GM23338 (cell line): Measurements from ENCODE around the gene SRXN1. TPM values are rescaled to one million over a fixed set of nuclear protein-coding genes. Genes with fewer than 3 reads are reported as not detected.
A peak's percentile ranks its signal among the peaks of the same experiment; 100 is the strongest.

ENCODE experiments used
- ATAC-seq: fragments of 200-7000 bp; cut with Tn5 transposase; 3 replicates; pipeline ENCODE4 v1.9.1; 2020
- DNase-seq: peaks from one replicate; pipeline ENCODE4 v3.0.0-alpha.2; 2015; ENCODE audit warnings: low spot score
- H2AFZ ChIP-seq: fragments of 200-600 bp; sonication (generic); 2 replicates; pipeline ENCODE4 v1.8.0; 2016; ENCODE audit warnings: antibody characterized with exemption, mild to moderate bottlenecking, moderate library complexity
- H3F3A ChIP-seq: fragments of 200-600 bp; sonication (generic); replicated peaks from 2 replicates; pipeline ENCODE4 v1.8.0; 2017; ENCODE audit warnings: antibody characterized with exemption, mixed run types, low read depth
- H3K27ac ChIP-seq: fragments of 200-600 bp; sonication (generic); 2 replicates; pipeline ENCODE4 v1.6.1; 2016; ENCODE audit warnings: low read depth
- H3K27me3 ChIP-seq: fragments of 200-600 bp; sonication (generic); 2 replicates; pipeline ENCODE4 v1.8.0; 2016; ENCODE audit warnings: mild to moderate bottlenecking, mixed run types, moderate library complexity; ENCODE audit not compliant: insufficient read depth
- H3K36me3 ChIP-seq: fragments of 200-600 bp; sonication (generic); 2 replicates; pipeline ENCODE4 v1.8.0; 2016; ENCODE audit warnings: mild to moderate bottlenecking; ENCODE audit not compliant: insufficient read depth
- H3K4me1 ChIP-seq: fragments of 200-600 bp; sonication (generic); 2 replicates; pipeline ENCODE4 v1.8.0; 2016; ENCODE audit warnings: mild to moderate bottlenecking, moderate library complexity; ENCODE audit not compliant: insufficient read depth
- H3K4me2 ChIP-seq: fragments of 200-600 bp; sonication (generic); 2 replicates; pipeline ENCODE4 v1.7.1; 2017; ENCODE audit warnings: mixed run types
- H3K4me3 ChIP-seq: fragments of 200-600 bp; sonication (generic); 2 replicates; pipeline ENCODE4 v1.6.1; 2016; ENCODE audit warnings: mixed run types
- H3K79me2 ChIP-seq: fragments of 200-600 bp; sonication (generic); replicated peaks from 2 replicates; pipeline ENCODE4 v1.8.0; 2017; ENCODE audit warnings: mild to moderate bottlenecking; ENCODE audit not compliant: insufficient read depth
- H3K9me2 ChIP-seq: fragments of 200-600 bp; sonication (generic); 2 replicates; pipeline ENCODE4 v1.8.0; 2017; ENCODE audit not compliant: insufficient read depth
- H4K20me1 ChIP-seq: fragments of 200-600 bp; sonication (generic); replicated peaks from 2 replicates; pipeline ENCODE4 v1.8.0; 2017; ENCODE audit warnings: mild to moderate bottlenecking; ENCODE audit not compliant: insufficient read depth
- H3K27ac Mint-ChIP-seq: 2 replicates; pipeline ENCODE4 v1.8.0; 2020; ENCODE audit warnings: inconsistent platforms, mild to moderate bottlenecking, moderate library complexity, mixed read lengths
- H3K27me3 Mint-ChIP-seq: 3 replicates; pipeline ENCODE4 v1.8.0; 2022; ENCODE audit warnings: low read depth, mild to moderate bottlenecking, moderate library complexity, mixed read lengths, inconsistent platforms; ENCODE audit not compliant: insufficient read depth, poor library complexity
- H3K36me3 Mint-ChIP-seq: 3 replicates; pipeline ENCODE4 v1.8.0; 2021; ENCODE audit warnings: low read depth, mild to moderate bottlenecking, inconsistent platforms, moderate library complexity, mixed read lengths
- H3K4me1 Mint-ChIP-seq: 3 replicates; pipeline ENCODE4 v1.8.0; 2020; ENCODE audit warnings: mild to moderate bottlenecking, inconsistent platforms, mixed read lengths
- H3K4me3 Mint-ChIP-seq: 3 replicates; pipeline ENCODE4 v1.8.0; 2021; ENCODE audit warnings: moderate library complexity, mild to moderate bottlenecking, inconsistent platforms, mixed read lengths
- H3K9me3 Mint-ChIP-seq: 3 replicates; pipeline ENCODE4 v1.8.0; 2020; ENCODE audit warnings: moderate library complexity, mild to moderate bottlenecking, inconsistent platforms, mixed read lengths
- CREB1 ChIP-seq: fragments of 250-450 bp; sonication (Bioruptor Pico); IDR thresholded peaks from 2 replicates; pipeline ENCODE4 v1.5.0; 2020; ENCODE audit warnings: low read depth, mild to moderate bottlenecking, moderate library complexity
- EZH2 ChIP-seq: fragments of 200-600 bp; sonication (generic); IDR thresholded peaks from one replicate; pipeline ENCODE4 v1.8.0; 2017; ENCODE audit warnings: antibody characterized with exemption, mild to moderate bottlenecking, low read depth; ENCODE audit not compliant: unreplicated experiment
- EZH2phosphoT487 ChIP-seq: fragments of 200-600 bp; sonication (generic); IDR thresholded peaks from one replicate; pipeline ENCODE4 v1.8.1; 2018; ENCODE audit warnings: antibody characterized with exemption; ENCODE audit not compliant: unreplicated experiment
- JUNB ChIP-seq: IDR thresholded peaks from one replicate; pipeline ENCODE4 v1.6.1; 2016; ENCODE audit warnings: antibody characterized with exemption; ENCODE audit not compliant: unreplicated experiment
- NANOG ChIP-seq: IDR thresholded peaks from 2 replicates; pipeline ENCODE4 v1.6.1; 2016; ENCODE audit warnings: antibody characterized with exemption, borderline replicate concordance
- POLR2AphosphoS5 ChIP-seq: IDR thresholded peaks from 2 replicates; pipeline ENCODE4 v1.6.1; 2016; ENCODE audit warnings: antibody characterized with exemption, low read depth
- STAT1 ChIP-seq: IDR thresholded peaks from one replicate; pipeline ENCODE4 v1.6.1; 2016; ENCODE audit warnings: antibody characterized with exemption; ENCODE audit not compliant: unreplicated experiment
- ZNF114 ChIP-seq: fragments of 250-450 bp; sonication (Bioruptor Pico); IDR thresholded peaks from 2 replicates; pipeline ENCODE4 v1.5.0; 2020; ENCODE audit warnings: mild to moderate bottlenecking, moderate library complexity
- ZNF331 ChIP-seq: fragments of 250-450 bp; sonication (Bioruptor Pico); IDR thresholded peaks from 2 replicates; pipeline ENCODE4 v1.5.0; 2020; ENCODE audit warnings: low read depth, mild to moderate bottlenecking, moderate library complexity
- polyA plus RNA-seq: library from polyadenylated mRNA; unstranded; fragments of >200 nt; fragmentation: Nextera tagmentation; extraction: Ambion mirVana; gene quantifications from 2 replicates; pipeline ENCODE4 v1.2.1, GENCODE V29; 2016
- total RNA-seq: library from RNA; depleted of rRNA; stranded (reverse); fragments of >200 nt; shearing (Covaris generic); gene quantifications from 2 replicates; pipeline ENCODE4 v1.2.3, GENCODE V29; 2014
- TF ChIP-seq, protein P1 (sequence below): IDR thresholded peaks from 2 replicates; pipeline ENCODE4 v1.6.1; 2016; ENCODE audit warnings: antibody characterized with exemption
- TF ChIP-seq, protein P2 (sequence below): IDR thresholded peaks from one replicate; pipeline ENCODE4 v1.6.1; 2018; ENCODE audit warnings: antibody characterized with exemption; ENCODE audit not compliant: unreplicated experiment
- TF ChIP-seq, protein P3 (sequence below): fragments of 250-450 bp; sonication (Bioruptor Pico); IDR thresholded peaks from 2 replicates; pipeline ENCODE4 v1.5.0; 2020; ENCODE audit warnings: mild to moderate bottlenecking, moderate library complexity

SRXN1 gene
- total and polyA plus RNA-seq, 2 experiments from 2014 or later, result 8.4 to 26.6 TPM

DNA sequence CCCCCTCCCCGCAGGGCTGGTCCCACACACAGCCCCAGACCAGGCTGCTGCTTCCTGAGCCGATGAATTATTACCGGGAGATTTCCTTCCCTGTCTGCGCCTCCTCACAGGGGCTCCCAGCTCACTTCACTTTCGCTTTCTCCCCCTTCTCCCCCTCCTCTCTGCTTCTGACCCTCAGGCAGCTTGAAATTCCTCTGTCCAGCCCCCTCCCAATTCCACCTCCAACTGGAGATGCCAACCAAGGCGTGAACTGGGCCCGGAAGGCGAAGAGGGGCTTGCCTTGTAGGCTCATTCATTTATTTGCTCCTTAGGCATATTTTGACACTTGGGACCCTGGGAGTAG lies 41.2 kb downstream of the SRXN1 start (continued):
- TF ChIP-seq CREB1 (no peak), EZH2phosphoT487 (no peak), JUNB (no peak), ZNF114 (CRISPR knock-in tag) (no peak), ZNF331 (no peak), EZH2 (no peak), STAT1 (no peak)
- TF ChIP-seq, protein P1, sequence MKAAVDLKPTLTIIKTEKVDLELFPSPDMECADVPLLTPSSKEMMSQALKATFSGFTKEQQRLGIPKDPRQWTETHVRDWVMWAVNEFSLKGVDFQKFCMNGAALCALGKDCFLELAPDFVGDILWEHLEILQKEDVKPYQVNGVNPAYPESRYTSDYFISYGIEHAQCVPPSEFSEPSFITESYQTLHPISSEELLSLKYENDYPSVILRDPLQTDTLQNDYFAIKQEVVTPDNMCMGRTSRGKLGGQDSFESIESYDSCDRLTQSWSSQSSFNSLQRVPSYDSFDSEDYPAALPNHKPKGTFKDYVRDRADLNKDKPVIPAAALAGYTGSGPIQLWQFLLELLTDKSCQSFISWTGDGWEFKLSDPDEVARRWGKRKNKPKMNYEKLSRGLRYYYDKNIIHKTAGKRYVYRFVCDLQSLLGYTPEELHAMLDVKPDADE, result no peak
- TF ChIP-seq, protein P2, sequence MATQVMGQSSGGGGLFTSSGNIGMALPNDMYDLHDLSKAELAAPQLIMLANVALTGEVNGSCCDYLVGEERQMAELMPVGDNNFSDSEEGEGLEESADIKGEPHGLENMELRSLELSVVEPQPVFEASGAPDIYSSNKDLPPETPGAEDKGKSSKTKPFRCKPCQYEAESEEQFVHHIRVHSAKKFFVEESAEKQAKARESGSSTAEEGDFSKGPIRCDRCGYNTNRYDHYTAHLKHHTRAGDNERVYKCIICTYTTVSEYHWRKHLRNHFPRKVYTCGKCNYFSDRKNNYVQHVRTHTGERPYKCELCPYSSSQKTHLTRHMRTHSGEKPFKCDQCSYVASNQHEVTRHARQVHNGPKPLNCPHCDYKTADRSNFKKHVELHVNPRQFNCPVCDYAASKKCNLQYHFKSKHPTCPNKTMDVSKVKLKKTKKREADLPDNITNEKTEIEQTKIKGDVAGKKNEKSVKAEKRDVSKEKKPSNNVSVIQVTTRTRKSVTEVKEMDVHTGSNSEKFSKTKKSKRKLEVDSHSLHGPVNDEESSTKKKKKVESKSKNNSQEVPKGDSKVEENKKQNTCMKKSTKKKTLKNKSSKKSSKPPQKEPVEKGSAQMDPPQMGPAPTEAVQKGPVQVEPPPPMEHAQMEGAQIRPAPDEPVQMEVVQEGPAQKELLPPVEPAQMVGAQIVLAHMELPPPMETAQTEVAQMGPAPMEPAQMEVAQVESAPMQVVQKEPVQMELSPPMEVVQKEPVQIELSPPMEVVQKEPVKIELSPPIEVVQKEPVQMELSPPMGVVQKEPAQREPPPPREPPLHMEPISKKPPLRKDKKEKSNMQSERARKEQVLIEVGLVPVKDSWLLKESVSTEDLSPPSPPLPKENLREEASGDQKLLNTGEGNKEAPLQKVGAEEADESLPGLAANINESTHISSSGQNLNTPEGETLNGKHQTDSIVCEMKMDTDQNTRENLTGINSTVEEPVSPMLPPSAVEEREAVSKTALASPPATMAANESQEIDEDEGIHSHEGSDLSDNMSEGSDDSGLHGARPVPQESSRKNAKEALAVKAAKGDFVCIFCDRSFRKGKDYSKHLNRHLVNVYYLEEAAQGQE, result no peak

DNA sequence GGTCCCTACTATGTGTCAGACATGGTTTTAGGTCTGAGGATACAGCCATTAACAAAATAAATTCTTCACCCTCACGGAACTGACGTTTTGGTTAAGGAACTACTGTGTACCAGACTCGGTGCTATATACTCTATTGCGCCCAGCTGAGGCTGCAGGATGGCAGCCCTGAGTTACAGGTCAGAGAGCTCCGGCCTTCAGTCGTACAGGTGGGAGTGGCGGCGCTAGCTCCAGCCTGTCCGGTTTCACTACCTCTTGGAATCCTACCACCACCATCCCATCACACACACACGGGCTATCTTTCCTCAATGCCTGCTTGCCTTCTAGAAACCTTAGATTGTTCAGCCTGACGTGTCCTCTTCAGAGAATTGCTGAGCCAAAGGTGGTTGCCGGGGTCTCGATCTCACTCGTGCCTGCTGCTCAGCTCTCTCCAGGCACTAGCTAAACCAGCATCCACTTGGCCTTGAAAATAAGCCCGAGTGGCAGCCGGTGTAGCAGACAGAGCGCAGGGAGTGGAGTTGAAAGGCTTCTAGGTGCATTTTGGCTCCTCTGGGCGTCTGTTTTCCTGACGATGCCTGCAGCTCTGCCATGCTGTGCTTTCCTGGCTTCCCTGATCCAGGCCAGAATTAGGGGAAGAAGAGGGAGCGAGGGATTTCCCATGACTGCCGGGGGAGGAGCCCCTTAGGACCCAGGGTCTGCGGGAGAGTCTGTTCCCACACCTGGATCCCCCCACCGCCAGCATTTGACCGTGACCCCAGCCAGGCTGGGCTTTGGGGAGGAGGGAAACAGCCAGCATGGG lies 41.8 kb downstream of the SRXN1 start:
- no peaks in the 10 kb centered on the region for H3K9me3 Mint-ChIP-seq
- H3K4me3 Mint-ChIP-seq, result peak overlapping the region; percentile 67; the same call in 2 of the 3 replicates
- H3K27me3 Mint-ChIP-seq, result peaks cover 21% of the 10 kb centered on the region
- DNase-seq, result no peak
- Histone ChIP-seq H3K27ac (no peak overlapping the region), H3F3A (peaks cover 9% of the 10 kb centered on the region), H3K79me2 (no peaks in the 10 kb centered on the region), H3K27me3 (peaks cover 33% of the 10 kb centered on the region), H3K4me2 (peak overlapping the region; percentile 84), H3K4me3 (peak overlapping the region; percentile 26; the same call in 1 of the 2 replicates), H2AFZ (peak overlapping the region; percentile 90), H3K9me2 (no peaks in the 10 kb centered on the region), H3K4me1 (peaks cover 15% of the 10 kb centered on the region), H3K36me3 (no peaks in the 10 kb centered on the region), H4K20me1 (no peaks in the 10 kb centered on the region; the same call in none of the 2 replicates)
- H3K36me3 Mint-ChIP-seq, result no peaks in the 10 kb centered on the region
- ATAC-seq, result peak; percentile 7
- H3K27ac Mint-ChIP-seq, result no peak overlapping the region
- H3K4me1 Mint-ChIP-seq, result peaks cover 33% of the 10 kb centered on the region
- TF ChIP-seq STAT1 (no peak), EZH2 (no peak), ZNF114 (CRISPR knock-in tag) (no peak), POLR2AphosphoS5 (no peak), NANOG (no peak), JUNB (no peak), ZNF331 (no peak), EZH2phosphoT487 (no peak)
- TF ChIP-seq, protein P3, sequence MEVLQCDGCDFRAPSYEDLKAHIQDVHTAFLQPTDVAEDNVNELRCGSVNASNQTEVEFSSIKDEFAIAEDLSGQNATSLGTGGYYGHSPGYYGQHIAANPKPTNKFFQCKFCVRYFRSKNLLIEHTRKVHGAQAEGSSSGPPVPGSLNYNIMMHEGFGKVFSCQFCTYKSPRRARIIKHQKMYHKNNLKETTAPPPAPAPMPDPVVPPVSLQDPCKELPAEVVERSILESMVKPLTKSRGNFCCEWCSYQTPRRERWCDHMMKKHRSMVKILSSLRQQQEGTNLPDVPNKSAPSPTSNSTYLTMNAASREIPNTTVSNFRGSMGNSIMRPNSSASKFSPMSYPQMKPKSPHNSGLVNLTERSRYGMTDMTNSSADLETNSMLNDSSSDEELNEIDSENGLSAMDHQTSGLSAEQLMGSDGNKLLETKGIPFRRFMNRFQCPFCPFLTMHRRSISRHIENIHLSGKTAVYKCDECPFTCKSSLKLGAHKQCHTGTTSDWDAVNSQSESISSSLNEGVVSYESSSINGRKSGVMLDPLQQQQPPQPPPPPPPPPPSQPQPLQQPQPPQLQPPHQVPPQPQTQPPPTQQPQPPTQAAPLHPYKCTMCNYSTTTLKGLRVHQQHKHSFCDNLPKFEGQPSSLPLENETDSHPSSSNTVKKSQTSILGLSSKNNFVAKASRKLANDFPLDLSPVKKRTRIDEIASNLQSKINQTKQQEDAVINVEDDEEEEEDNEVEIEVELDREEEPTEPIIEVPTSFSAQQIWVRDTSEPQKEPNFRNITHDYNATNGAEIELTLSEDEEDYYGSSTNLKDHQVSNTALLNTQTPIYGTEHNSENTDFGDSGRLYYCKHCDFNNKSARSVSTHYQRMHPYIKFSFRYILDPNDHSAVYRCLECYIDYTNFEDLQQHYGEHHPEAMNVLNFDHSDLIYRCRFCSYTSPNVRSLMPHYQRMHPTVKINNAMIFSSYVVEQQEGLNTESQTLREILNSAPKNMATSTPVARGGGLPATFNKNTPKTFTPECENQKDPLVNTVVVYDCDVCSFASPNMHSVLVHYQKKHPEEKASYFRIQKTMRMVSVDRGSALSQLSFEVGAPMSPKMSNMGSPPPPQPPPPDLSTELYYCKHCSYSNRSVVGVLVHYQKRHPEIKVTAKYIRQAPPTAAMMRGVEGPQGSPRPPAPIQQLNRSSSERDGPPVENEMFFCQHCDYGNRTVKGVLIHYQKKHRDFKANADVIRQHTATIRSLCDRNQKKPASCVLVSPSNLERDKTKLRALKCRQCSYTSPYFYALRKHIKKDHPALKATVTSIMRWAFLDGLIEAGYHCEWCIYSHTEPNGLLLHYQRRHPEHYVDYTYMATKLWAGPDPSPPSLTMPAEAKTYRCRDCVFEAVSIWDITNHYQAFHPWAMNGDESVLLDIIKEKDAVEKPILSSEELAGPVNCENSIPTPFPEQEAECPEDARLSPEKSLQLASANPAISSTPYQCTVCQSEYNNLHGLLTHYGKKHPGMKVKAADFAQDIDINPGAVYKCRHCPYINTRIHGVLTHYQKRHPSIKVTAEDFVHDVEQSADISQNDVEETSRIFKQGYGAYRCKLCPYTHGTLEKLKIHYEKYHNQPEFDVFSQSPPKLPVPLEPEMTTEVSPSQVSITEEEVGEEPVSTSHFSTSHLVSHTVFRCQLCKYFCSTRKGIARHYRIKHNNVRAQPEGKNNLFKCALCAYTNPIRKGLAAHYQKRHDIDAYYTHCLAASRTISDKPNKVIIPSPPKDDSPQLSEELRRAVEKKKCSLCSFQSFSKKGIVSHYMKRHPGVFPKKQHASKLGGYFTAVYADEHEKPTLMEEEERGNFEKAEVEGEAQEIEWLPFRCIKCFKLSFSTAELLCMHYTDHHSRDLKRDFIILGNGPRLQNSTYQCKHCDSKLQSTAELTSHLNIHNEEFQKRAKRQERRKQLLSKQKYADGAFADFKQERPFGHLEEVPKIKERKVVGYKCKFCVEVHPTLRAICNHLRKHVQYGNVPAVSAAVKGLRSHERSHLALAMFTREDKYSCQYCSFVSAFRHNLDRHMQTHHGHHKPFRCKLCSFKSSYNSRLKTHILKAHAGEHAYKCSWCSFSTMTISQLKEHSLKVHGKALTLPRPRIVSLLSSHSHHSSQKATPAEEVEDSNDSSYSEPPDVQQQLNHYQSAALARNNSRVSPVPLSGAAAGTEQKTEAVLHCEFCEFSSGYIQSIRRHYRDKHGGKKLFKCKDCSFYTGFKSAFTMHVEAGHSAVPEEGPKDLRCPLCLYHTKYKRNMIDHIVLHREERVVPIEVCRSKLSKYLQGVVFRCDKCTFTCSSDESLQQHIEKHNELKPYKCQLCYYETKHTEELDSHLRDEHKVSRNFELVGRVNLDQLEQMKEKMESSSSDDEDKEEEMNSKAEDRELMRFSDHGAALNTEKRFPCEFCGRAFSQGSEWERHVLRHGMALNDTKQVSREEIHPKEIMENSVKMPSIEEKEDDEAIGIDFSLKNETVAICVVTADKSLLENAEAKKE, result no peak
- TF ChIP-seq, protein P1, result no peak
